T-helper 17 cell (primary cell): ENCODE measurements around the gene MYBPC3. TPM values are rescaled to one million over a fixed set of nuclear protein-coding genes. Genes with fewer than 3 reads are reported as not detected.
A peak's percentile ranks its signal among the peaks of the same experiment; 100 is the strongest.
"Not testable (repeated sequence)": the region's sequence is repeated elsewhere in the genome, so short reads cannot be mapped to it uniquely, and the experiment has no call there.

Experiments
- ATAC-seq: fragments of 150-1000 bp; cut with Tn5 transposase; 2 replicates; pipeline ENCODE4 v1.10.0; 2021; ENCODE audit warnings: mild to moderate bottlenecking, moderate library complexity
- DNase-seq, 3 donors: peaks; one replicate each; pipeline versions ENCODE4 v3.0.0 to v3.0.0-alpha.2; 2020 to 2021
- H3K9me3 ChIP-seq: one replicate; pipeline ENCODE4 v1.7.0; 2013; ENCODE audit warnings: low read length, mild to moderate bottlenecking; ENCODE audit not compliant: control insufficient read depth, poor library complexity, severe bottlenecking
- H3K27ac Mint-ChIP-seq: one replicate; pipeline ENCODE4 v1.8.0; 2022; ENCODE audit warnings: mild to moderate bottlenecking, moderate library complexity, mixed read lengths
- H3K27me3 Mint-ChIP-seq: one replicate; pipeline ENCODE4 v1.8.0; 2022; ENCODE audit warnings: mixed read lengths
- H3K36me3 Mint-ChIP-seq: one replicate; pipeline ENCODE4 v1.8.0; 2022; ENCODE audit warnings: low read depth, mixed read lengths
- H3K4me1 Mint-ChIP-seq: one replicate; pipeline ENCODE4 v1.8.0; 2022; ENCODE audit warnings: mild to moderate bottlenecking, mixed read lengths
- H3K4me3 Mint-ChIP-seq: one replicate; pipeline ENCODE4 v1.8.0; 2022; ENCODE audit warnings: mild to moderate bottlenecking, moderate library complexity, mixed read lengths
- total RNA-seq, 4 donors: library from RNA in 2 of 4; stranded (reverse) in 2 of 4; gene quantifications; one replicate each; pipeline ENCODE4 v1.2.3 and lab custom pipeline; 2022 to 2026

Gene MYBPC3
- total RNA-seq, 2 donors from 2014 or later = 0.10 TPM; not detected in 1

DNA sequence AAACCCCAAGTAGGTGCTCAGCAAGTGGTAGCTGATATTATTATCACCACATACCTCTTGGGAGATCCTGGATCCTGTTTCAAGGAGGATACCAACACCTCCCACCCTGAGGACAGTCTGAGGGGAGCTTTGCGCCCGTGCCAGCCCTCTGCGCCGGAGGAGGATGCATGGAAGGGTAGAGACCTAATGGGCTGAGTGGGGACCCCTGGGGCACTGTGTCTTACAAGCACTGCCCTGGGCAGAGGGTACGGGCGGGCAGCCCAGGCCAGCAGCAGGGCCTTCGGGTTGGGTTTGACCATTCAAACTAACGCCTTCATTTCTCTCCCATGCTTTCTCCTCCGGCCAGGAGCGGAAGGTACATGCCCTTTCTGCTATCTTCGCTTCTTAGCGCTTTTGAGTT is 26.3 kb downstream of the MYBPC3 start:
- H3K27me3 Mint-ChIP-seq = no peaks in the 10 kb centered on the region
- no peaks in the 10 kb centered on the region for H3K9me3 ChIP-seq
- H3K4me3 Mint-ChIP-seq = no peak overlapping the region
- peak overlapping the region; percentile 51 for H3K27ac Mint-ChIP-seq
- ATAC-seq (no peak), DNase-seq (no peak)
- H3K4me1 Mint-ChIP-seq = peaks cover 6% of the 10 kb centered on the region
- peaks cover 18% of the 10 kb centered on the region for H3K36me3 Mint-ChIP-seq

DNA sequence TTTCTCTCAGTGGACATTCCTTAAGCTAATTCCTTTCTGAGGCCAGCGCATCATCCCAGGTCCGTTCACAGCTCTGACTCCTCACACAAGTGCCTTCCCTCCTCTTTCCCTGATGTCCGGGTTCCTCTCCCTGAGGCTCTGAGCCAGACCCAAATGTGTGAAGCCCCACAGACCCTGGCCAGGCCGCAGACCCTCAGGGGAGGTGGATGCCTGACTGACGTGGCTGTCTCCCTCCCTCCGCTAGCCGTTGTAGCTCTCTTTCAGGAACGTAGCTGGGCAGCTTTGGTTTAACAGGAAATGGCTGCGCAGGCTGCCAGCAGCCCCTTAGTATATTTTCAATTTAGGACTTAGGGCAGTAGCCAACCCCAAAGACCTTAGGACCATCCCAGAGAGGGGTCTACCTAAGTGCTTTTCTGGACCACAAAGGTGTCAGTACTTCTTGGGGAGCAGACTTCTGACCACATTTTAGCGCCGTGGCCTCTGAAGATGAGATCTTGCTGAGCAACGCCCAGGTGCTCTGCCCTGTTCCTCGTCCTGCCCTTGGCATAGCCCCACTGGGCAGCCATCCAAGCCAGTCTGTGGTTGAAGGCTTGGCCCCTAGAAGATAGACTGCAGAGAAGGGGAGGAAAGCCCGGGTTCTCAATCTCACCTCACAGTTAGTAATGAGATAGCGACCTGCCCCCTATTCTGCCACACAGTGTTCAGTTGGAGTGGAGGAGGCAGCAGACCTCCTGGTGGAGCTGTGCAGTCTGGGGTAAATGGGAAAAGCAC is 27.0 kb downstream of the MYBPC3 start:
- DNase-seq = no peak
- no peak for ATAC-seq
- no peak overlapping the region for H3K4me3 Mint-ChIP-seq
- H3K27me3 Mint-ChIP-seq = no peaks in the 10 kb centered on the region
- H3K27ac Mint-ChIP-seq = peak overlapping the region; percentile 51
- peaks cover 6% of the 10 kb centered on the region for H3K4me1 Mint-ChIP-seq
- H3K36me3 Mint-ChIP-seq = peaks cover 18% of the 10 kb centered on the region
- no peaks in the 10 kb centered on the region for H3K9me3 ChIP-seq

DNA sequence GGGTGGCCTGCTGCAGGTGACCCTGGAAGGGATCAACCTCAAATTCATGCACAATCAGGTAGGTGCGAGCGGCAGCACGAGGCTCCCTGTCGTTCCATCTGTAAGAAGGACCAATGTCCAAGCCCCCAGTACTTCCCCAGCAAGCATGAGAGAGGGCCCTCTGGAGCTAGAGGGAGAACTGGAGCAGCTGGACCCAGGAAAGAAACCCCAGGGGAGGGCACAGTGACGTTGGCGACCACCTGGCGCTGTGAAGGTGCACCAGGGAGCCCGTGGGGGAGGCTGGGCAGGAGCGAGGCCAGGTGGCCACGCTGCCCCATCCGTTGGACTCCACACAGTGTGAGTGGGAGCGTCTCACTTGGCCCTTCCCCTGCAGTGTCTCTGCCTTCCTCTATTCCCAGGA is 28.0 kb downstream of the MYBPC3 start:
- Mint-ChIP-seq H3K4me1 (peaks cover 6% of the 10 kb centered on the region), H3K36me3 (peaks cover 18% of the 10 kb centered on the region), H3K4me3 (peak overlapping the region; percentile 61), H3K27me3 (no peaks in the 10 kb centered on the region), H3K27ac (peak overlapping the region; percentile 51)
- DNase-seq (no peak), ATAC-seq (no peak)
- no peaks in the 10 kb centered on the region for H3K9me3 ChIP-seq

DNA sequence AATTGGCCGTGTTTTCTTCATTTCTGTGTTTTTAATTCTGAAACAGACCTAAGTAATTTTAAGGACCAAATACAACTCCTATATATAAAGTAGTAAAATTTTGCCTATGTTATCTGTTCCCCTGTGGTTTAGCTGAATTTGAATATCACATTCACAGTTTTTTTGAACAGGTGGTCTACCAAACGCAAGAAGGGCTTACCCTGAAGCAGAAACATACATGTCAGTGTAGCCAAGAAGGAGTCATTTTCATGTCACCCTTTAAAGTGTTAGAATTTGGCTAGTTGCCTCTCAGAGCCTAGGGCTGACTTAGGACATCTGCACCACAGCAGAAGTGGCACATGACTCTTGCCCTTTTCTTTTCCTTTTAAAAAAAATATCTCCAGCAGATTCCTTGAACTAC is 34.3 kb downstream of the MYBPC3 start:
- DNase-seq = no peak
- Mint-ChIP-seq H3K36me3 (peaks cover 9% of the 10 kb centered on the region), H3K27ac (no peak overlapping the region), H3K27me3 (no peaks in the 10 kb centered on the region), H3K4me1 (peaks cover 5% of the 10 kb centered on the region), H3K4me3 (no peak overlapping the region)
- no peaks in the 10 kb centered on the region for H3K9me3 ChIP-seq
- no peak for ATAC-seq

DNA sequence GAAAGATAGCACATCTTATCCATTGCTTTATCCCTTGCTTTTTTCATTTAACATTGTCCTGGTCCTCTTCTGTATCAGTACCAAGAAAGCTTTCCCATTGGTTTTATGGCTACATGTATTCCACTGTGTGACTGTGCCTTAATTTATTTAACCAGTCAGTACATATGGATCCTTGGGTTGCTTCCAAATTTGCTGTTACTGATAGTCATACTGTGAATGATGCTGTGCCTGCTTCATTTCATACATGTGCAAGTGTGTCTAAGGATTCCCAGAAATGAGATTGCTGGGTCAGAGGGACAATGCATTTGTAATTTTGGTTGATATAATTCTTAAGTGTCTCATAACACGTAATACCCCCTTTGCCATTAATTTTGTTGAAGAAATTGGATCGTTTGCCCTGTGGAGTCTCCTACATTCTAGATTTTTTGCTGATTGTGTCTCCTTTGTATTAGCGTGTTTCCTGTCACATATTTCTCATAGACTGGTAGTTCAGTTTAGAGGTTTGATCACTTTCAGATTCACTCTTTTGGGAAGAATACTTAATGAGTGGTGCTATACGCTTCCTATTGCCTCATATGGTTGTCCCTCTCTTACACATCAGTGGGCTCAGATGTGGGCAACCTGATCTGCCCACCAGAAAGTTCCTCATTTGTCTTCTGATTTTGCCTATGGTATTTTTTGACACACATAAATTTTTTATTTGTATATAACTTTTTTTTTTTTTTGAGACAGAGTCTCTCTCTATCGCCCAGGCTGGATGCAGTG is 35.3 kb downstream of the MYBPC3 start:
- DNase-seq (no peak), ATAC-seq (peak; percentile 57)
- H3K9me3 ChIP-seq = no peaks in the 10 kb centered on the region
- peaks cover 5% of the 10 kb centered on the region for H3K4me1 Mint-ChIP-seq
- H3K27ac Mint-ChIP-seq = peak overlapping the region; percentile 77
- no peaks in the 10 kb centered on the region for H3K27me3 Mint-ChIP-seq
- peak overlapping the region; percentile 53 for H3K4me3 Mint-ChIP-seq
- peaks cover 9% of the 10 kb centered on the region for H3K36me3 Mint-ChIP-seq

DNA sequence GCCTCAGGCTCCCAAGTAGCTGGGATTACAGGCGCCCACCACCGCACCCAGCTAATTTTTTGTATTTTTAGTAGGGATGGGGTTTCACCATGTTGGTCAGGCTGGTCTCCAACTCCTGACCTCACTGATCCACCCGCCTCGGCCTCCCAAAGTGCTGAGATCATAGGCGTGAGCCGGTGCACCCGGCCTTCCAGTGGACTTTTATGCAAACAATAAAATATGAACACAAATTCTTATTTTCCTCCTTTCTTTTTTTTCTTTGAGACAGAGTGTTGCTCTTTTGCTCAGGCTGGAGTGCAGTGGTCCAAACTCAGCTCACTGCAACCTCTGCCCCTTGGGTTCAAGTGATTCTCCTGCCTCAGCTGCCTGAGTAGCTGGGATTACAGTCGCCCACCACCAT is 36.0 kb downstream of the MYBPC3 start:
- not testable (repeated sequence) for H3K4me3 Mint-ChIP-seq

DNA sequence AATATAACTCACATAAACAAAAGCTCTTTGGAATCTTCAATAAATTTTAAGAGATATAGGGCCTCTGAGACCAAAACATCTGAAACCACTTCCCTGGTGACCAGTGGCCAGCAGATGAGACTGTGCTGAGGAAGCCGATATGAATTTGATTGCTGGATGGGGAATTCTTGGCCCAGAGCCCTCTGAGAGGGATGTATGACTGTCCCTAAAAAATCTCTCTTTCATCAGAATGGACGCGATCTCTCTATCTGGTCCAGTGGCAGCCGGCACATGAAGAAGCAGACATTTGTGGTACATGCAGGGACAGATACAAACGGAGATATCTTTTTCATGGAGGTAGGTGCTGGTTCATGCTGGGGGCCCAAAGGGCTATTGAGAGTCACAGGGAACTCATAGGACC is 37.5 kb downstream of the MYBPC3 start:
- ATAC-seq (no peak), DNase-seq (no peak)
- H3K27me3 Mint-ChIP-seq = no peaks in the 10 kb centered on the region
- H3K36me3 Mint-ChIP-seq = peaks cover 6% of the 10 kb centered on the region
- no peak overlapping the region for H3K4me3 Mint-ChIP-seq
- H3K27ac Mint-ChIP-seq = no peak overlapping the region
- H3K4me1 Mint-ChIP-seq = peaks cover 5% of the 10 kb centered on the region
- no peaks in the 10 kb centered on the region for H3K9me3 ChIP-seq

More for the DNA sequence above, 36.0 kb downstream of the MYBPC3 start:
- peak overlapping the region; percentile 77 for H3K27ac Mint-ChIP-seq
- H3K27me3 Mint-ChIP-seq, H3K9me3 ChIP-seq, DNase-seq, ATAC-seq, H3K4me1 Mint-ChIP-seq, H3K36me3 Mint-ChIP-seq: not testable (repeated sequence)

DNA sequence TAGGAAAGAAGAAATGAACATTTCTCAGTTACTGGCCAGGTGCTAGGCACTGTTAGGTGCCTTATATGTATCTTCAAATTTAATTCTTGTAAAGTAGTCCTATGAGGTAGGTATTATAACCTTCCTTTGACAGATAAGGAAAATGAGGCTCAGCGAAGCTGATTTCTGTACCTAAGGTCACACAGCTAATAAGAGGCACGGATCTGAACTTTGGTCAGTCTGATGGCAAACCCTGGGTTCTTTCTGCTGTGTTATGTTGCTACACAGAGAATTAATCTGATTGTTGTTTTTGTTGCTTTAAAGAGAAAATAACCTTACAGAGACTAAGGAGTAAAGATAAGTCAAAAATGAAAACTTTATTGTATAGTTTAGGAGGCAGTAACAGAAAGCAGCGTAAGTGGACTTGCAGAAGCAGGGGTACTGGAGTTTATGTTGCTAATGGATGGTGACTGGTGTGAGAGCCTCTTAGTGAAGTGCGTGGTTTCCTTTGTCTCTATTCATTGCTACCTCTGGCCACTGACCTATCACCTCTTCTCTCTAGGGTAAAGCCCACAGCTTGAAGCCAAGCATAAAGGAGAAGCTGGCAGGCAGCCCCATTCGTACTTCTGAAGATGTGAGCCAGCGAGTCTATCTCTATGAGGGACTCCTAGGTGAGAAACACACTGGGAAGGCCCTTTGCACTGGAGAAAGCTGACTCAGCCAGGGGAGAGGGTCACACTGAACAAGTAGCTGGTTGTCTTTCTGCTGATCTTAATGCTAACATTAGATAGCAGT is 44.3 kb downstream of the MYBPC3 start:
- no peak overlapping the region for H3K27ac Mint-ChIP-seq
- H3K36me3 Mint-ChIP-seq = peaks cover 6% of the 10 kb centered on the region
- H3K27me3 Mint-ChIP-seq = no peaks in the 10 kb centered on the region
- peaks cover 4% of the 10 kb centered on the region for H3K4me1 Mint-ChIP-seq
- no peak overlapping the region for H3K4me3 Mint-ChIP-seq
- DNase-seq (no peak), ATAC-seq (no peak)
- no peaks in the 10 kb centered on the region for H3K9me3 ChIP-seq

DNA sequence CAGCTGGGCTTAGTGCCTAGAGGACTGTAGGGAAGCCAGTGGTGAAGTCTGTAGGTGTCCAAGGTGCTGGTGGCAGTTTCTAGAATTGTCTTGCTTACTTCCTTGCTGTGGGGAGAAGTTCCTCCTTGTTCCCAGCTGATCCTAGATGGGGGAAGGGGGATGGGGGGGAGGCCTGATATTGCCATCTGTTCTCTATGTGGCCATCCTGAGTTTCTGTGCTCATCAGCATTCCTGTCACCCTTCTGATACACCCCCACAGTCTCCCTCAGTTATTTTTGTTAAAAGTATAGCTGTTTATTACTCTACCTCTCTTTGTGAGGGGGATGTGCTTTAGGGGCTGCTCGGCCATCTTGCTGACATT is 46.0 kb downstream of the MYBPC3 start:
- DNase-seq (no peak), ATAC-seq (no peak)
- Mint-ChIP-seq H3K4me1 (peaks cover 4% of the 10 kb centered on the region), H3K27ac (no peak overlapping the region), H3K36me3 (peaks cover 11% of the 10 kb centered on the region), H3K27me3 (no peaks in the 10 kb centered on the region), H3K4me3 (no peak overlapping the region)
- H3K9me3 ChIP-seq = no peaks in the 10 kb centered on the region

DNA sequence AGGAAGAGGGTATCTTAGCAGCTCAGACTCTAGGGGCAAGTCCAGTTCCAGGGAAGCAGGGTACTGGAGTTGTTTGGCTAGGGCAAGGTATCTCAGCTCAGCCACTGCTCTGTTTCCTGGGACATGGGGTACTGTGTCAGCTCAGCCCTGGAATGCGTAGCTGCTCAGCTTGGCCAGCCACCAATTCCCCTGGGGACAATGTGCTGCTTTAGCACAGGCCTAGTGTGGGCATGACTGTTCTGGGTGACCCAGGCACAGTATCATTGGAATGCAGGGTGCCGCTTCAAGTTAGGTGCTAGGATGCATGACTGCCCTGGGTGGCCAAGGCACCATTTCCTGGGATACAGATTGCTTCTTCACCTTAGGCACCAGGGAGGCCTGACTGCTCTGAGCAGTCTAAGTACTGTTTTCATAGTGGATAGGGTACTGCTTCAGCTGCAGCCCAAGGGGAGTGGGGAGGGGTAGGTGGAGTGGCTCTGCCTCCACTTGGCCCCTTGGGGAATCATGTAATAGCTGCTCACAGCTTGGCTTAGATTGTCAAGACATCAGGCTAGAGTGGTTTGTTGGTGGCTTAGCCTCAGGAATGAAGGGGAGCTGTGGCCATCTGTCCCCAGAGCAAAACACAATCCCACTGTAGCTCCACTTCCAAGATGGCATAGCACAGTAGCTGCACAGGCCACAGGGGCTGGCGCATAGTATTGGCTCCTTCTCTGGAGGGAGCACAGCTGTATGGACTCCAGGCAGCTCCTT is 46.6 kb downstream of the MYBPC3 start:
- Mint-ChIP-seq H3K27ac (peak overlapping the region; percentile 61), H3K4me3 (no peak overlapping the region), H3K27me3 (no peaks in the 10 kb centered on the region), H3K36me3 (peaks cover 13% of the 10 kb centered on the region), H3K4me1 (peaks cover 6% of the 10 kb centered on the region)
- H3K9me3 ChIP-seq = no peaks in the 10 kb centered on the region
- ATAC-seq (no peak), DNase-seq (no peak)

DNA sequence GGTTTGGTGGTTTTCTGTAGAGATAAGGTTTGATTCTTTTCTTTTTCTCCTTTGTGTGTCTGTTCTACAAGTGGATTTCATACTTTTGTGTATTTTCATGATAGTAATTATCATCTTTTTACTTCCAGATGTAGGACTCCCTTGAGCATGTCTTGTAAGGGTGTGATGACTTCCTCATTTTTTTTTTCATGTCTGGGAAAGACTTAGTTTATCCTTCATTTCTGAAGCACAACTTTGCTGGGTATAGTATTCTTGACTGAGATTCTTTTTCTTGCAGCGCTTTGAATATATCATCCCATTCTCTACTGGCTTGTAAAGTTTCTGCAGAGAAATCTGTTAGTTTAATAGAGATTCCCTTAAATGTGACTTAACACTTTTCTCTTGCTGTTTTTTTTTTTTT is 49.6 kb downstream of the MYBPC3 start:
- DNase-seq (no peak), ATAC-seq (no peak)
- H3K9me3 ChIP-seq = no peaks in the 10 kb centered on the region
- Mint-ChIP-seq H3K4me1 (peaks cover 9% of the 10 kb centered on the region), H3K27ac (no peak overlapping the region), H3K36me3 (peaks cover 15% of the 10 kb centered on the region), H3K4me3 (no peak overlapping the region), H3K27me3 (no peaks in the 10 kb centered on the region)

DNA sequence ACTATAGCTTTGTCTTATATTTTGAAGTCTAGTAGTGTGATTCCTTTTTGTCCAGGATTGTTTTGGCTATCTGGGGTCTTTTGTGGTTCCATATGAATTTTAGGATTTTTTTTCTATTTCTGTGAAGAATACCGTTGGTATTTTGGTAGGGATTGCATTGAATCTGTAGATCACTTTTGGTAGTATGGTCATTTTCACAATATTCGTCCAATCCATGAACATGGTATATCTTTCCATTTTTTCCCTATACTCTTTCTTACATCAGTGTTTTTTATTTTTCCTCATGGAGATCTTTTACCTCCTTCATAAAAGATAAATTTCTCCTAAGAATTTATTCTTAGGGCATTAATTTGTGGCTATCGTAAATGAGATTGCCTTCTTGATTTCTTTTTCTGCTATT is 53.4 kb downstream of the MYBPC3 start:
- DNase-seq (no peak), ATAC-seq (no peak)
- no peaks in the 10 kb centered on the region for H3K27me3 Mint-ChIP-seq
- no peaks in the 10 kb centered on the region for H3K9me3 ChIP-seq
- H3K4me3 Mint-ChIP-seq = no peak overlapping the region
- H3K36me3 Mint-ChIP-seq = peaks cover 13% of the 10 kb centered on the region
- H3K4me1 Mint-ChIP-seq = peaks cover 5% of the 10 kb centered on the region
- H3K27ac Mint-ChIP-seq = no peak overlapping the region

DNA sequence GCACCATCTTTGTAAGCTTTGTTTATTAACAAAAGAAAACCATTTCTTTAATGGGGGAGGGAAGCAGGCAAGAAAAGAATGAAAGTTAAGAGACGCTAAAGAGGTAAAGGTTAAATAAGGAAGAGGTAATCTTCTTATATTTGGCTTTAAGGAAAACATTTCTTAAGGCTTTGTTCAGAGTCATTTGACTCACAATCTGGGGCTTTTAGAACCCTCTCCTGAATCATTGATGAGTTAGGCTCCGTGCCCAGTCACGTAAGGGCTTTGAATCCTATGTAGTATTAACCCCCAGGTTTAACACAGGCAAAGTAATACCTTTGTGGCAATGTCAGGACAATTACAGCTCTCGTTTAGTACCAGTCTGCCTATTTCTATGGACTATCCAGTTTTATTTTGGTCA is 56.5 kb downstream of the MYBPC3 start:
- H3K27ac Mint-ChIP-seq = peak overlapping the region; percentile 63
- H3K4me1 Mint-ChIP-seq = peaks cover 5% of the 10 kb centered on the region
- H3K9me3 ChIP-seq = no peaks in the 10 kb centered on the region
- no peak for DNase-seq
- H3K36me3 Mint-ChIP-seq = peaks cover 7% of the 10 kb centered on the region
- H3K27me3 Mint-ChIP-seq = no peaks in the 10 kb centered on the region
- H3K4me3 Mint-ChIP-seq = no peak overlapping the region
- no peak for ATAC-seq
